ENCODE results near the gene DES.

The DES gene

DNA sequence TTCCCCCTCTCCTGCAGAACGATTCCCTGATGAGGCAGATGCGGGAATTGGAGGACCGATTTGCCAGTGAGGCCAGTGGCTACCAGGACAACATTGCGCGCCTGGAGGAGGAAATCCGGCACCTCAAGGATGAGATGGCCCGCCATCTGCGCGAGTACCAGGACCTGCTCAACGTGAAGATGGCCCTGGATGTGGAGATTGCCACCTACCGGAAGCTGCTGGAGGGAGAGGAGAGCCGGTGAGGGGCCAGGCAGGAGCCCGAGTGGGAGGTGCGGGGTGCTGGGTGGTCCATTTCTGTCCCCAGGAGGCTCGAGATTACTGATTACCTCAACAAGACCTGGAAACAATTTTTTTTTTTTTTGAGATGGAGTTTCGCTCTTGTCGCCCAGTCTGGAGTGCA is 3.1 kb downstream of the DES start:
- no peak for DNase-seq (ENCODE audit: low spot score)

GRCh38 chr2:219422952-219423534 is 4.9 kb downstream of the DES start:
- DNase-seq (ENCODE audit: low spot score) = no peak

- DNase-seq (ENCODE audit: low spot score) = no peak
These were observed 5.6 kb downstream of the DES start for GRCh38 chr2:219423652-219424377.

- no peak for DNase-seq (ENCODE audit: low spot score)
These were observed 7.3 kb downstream of the DES start for GRCh38 chr2:219425238-219426067.

- DNase-seq (ENCODE audit: low spot score) = no peak
These were observed 7.9 kb downstream of the DES start for GRCh38 chr2:219426068-219426443.

GRCh38 chr2:219426534-219427136 is 8.5 kb downstream of the DES start:
- DNase-seq (ENCODE audit: low spot score) = no peak

GRCh38 chr2:219428469-219428868 is 10.3 kb downstream of the DES start:
- no peak for DNase-seq (ENCODE audit: low spot score)

- DNase-seq (ENCODE audit: low spot score) = no peak
These were observed 11.9 kb downstream of the DES start for GRCh38 chr2:219429958-219430606.

GRCh38 chr2:219430633-219431615 is 12.7 kb downstream of the DES start:
- DNase-seq (ENCODE audit: low spot score) = no peak

GRCh38 chr2:219433666-219434467 is 15.7 kb downstream of the DES start:
- DNase-seq (ENCODE audit: low spot score) = no peak

DNA sequence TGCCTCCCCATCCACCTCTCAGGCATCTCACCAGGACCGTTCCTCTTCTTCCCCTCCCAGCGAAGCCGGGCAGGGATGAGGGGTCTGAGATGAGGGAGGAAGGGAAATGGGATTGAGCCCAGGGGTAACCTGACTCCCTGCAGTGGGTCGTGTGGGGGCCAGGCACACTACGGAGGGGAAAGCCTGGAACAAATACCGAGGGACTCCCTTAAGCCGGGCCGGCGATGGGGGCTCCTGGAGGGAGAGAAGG is 16.2 kb downstream of the DES start:
- no peak for DNase-seq (ENCODE audit: low spot score)

DNA sequence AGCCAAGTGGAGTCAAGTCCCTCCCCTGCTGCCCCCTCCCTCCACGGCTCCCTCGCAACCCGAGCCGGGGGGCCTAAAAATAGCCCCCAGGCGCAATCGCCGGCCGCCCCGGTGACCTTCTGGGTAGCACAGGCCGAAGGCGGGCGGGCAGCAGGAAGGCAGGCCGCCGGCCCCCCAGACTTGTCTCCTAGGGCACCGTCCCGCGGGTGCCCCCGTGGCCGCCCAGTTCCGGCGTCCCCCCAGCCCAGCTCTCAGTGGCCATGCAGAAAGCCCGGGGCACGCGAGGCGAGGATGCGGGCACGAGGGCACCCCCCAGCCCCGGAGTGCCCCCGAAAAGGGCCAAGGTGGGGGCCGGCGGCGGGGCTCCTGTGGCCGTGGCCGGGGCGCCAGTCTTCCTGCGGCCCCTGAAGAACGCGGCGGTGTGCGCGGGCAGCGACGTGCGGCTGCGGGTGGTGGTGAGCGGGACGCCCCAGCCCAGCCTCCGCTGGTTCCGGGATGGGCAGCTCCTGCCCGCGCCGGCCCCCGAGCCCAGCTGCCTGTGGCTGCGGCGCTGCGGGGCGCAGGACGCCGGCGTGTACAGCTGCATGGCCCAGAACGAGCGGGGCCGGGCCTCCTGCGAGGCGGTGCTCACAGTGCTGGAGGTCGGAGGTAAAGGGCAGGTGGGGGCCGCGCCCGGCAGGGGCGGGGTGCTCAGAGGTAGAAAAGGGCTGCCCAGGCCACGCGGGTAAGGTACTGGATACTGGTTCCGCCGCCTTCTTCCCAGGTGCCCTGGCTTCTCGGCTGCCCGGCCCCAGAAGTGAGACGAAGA is 16.7 kb downstream of the DES start, which contains the start of gene SPEG:
Gene SPEG (plus strand): TSS at position 126 of the 808 bp plus-strand sequence. CDS start 135 bp downstream, at position 261.
- DNase-seq (ENCODE audit: low spot score) = no peak

- DNase-seq (ENCODE audit: low spot score) = no peak
These were observed 17.5 kb downstream of the DES start for GRCh38 chr2:219435701-219436100.

DNA sequence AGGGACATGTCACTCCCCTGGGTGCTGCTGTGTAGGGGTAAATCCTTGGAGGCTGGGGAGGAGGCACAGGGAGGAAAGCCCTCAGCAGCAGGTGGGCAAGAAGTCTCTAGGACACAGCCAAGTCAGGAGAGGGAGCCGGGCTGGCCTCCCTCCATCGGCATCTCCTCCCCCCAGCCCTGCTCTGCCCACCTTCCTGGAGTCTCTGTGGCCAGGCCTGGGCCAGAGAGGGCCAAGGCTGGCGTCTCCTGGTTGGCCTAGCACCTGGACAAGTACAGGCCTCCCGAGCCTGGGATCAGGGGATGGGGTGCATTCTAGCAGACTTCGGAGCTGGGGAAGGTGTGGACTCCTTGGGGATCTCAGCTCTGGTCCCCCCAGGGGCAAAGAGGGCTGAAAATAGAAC is 18.3 kb downstream of the DES start:
- no peak for DNase-seq (ENCODE audit: low spot score)

DNA sequence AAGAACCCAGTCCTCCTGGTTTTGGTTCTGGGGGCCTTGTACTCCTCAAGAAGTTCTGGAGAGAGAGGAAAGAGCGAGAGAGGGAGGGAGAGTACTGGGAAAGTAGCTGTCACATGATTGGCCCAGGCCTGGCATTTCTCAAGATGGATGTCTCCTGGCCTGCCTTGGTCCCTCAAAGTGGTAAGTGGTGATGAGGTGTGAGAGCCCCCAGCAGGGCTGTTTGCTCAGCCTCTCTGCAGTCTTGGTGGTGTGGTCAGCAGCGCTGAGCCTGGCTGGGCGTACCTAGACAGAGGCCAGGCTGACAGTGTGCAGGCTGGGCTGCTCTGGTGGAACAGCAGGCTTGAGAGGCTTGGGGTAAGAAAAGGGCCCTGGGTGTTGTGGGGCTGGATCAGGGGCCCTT is 19.0 kb downstream of the DES start:
- DNase-seq (ENCODE audit: low spot score) = no peak

DNA sequence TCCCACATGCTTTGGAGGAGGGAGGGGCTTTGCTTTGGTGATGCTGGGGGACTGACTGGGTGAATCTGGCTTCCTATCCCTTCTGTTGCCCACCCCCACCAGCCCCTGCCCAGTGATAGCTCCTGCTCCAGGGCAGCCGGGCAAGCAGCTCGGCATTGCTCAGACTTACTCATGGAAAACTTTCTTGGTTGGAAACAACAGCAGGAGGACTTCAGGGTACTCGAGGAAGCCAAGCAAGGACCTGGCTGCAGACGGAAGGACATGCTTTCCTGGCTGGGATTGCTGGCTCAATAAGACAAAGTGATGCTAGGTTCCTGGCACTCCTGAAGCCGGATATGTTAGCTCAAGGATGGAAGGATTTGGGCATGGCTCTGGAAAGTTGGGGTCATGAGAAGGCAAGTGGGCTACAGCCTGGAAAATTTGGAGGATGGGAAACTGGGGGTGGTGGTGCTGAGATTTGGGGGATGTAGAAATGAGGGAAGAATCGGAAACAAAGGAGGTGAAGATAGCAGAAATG is 19.6 kb downstream of the DES start:
- no peak for DNase-seq (ENCODE audit: low spot score)

DNA sequence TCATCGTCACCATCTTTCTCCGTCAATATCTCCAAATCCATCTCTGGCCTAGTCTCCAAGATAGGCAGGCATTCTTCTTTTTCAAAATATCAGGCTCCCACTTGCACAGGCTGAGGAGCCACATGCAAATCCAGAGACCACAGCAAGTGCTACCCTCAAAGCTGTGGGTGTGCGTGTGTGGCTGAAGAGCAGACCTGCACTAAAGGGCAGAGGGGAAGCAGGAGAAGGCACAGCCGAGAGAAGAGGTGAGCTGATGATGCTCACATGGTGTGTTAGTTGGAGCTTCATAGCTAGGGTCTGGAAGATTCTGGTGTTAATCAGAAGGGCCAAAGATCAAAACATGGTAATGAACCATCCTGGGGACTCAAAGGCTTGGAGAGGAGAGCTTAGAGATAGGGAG is 20.3 kb downstream of the DES start:
- no peak for DNase-seq (ENCODE audit: low spot score)

GRCh38 chr2:219439506-219439905 is 21.3 kb downstream of the DES start:
- no peak for DNase-seq (ENCODE audit: low spot score)
